T-helper 1 cell treated with Interleukin-12 subunit alpha and Interleukin-12 subunit beta and Interleukin-4 antibody, amounts not matched to agents 30 ng/mL and 1 ng/mL, for 36 hours (primary cell): Measurements from ENCODE around the gene NPHS1. TPM values are rescaled to one million over a fixed set of nuclear protein-coding genes. Genes with fewer than 3 reads are reported as not detected.

ENCODE experiments used
- total RNA-seq: library from RNA; stranded (reverse); gene quantifications from 2 replicates; pipeline ENCODE4 v1.2.3, GENCODE V29; 2022

The NPHS1 gene
- total RNA-seq, 1 donor from 2014 or later: not detected

Other genes with a start within 250 kb of the NPHS1 start
- 39.7 and 41.3 TPM in 2 replicates for gene HAUS5, start 239.8 kb downstream of the NPHS1 start, total RNA-seq
- gene RBM42, start 223.5 kb downstream of the NPHS1 start, total RNA-seq: 112 and 114 TPM in 2 replicates
- gene ETV2, start 210.8 kb downstream of the NPHS1 start, total RNA-seq: 0.59 TPM in 1 of 2 replicates, not detected in the other
- 450 and 452 TPM in 2 replicates for gene COX6B1, start 204.2 kb downstream of the NPHS1 start, total RNA-seq
- gene UPK1A, start 186.0 kb downstream of the NPHS1 start, total RNA-seq: 0.27 and 0.56 TPM in 2 replicates
- gene ZBTB32, start 147.9 kb downstream of the NPHS1 start, total RNA-seq: 54.9 and 59.2 TPM in 2 replicates
- gene KMT2B, start 134.5 kb downstream of the NPHS1 start, total RNA-seq: 64.0 and 72.8 TPM in 2 replicates
- 88.5 and 88.8 TPM in 2 replicates for gene IGFLR1, start 110.1 kb downstream of the NPHS1 start, total RNA-seq
- 33.7 and 35.2 TPM in 2 replicates for gene U2AF1L4, start 107.1 kb downstream of the NPHS1 start, total RNA-seq
- gene PSENEN, start 106.9 kb downstream of the NPHS1 start, total RNA-seq: 55.7 and 63.1 TPM in 2 replicates
- 15.0 and 15.5 TPM in 2 replicates for gene LIN37, start 103.9 kb downstream of the NPHS1 start, total RNA-seq
- not detected in 2 replicates for gene HSPB6, start 95.5 kb downstream of the NPHS1 start, total RNA-seq
- gene PROSER3, start 94.3 kb downstream of the NPHS1 start, total RNA-seq: 51.4 and 55.9 TPM in 2 replicates
- 43.7 and 55.9 TPM in 2 replicates for gene ARHGAP33, start 76.9 kb downstream of the NPHS1 start, total RNA-seq
- not detected in 2 replicates for gene PRODH2, start 39.7 kb downstream of the NPHS1 start, total RNA-seq
- 3.0 and 3.3 TPM in 2 replicates for gene KIRREL2, start 4.4 kb upstream of the NPHS1 start, total RNA-seq
- gene APLP1, start 16.1 kb upstream of the NPHS1 start, total RNA-seq: 1.7 and 3.6 TPM in 2 replicates
- gene NFKBID, start 48.0 kb upstream of the NPHS1 start, total RNA-seq: 54.0 and 63.1 TPM in 2 replicates
- 101 and 108 TPM in 2 replicates for gene HCST, start 50.0 kb upstream of the NPHS1 start, total RNA-seq
- gene TYROBP, start 55.8 kb upstream of the NPHS1 start, total RNA-seq: not detected in 2 replicates
- 13.1 and 14.7 TPM in 2 replicates for gene LRFN3, start 83.9 kb upstream of the NPHS1 start, total RNA-seq
- 16.8 and 17.4 TPM in 2 replicates for gene SDHAF1, start 142.7 kb upstream of the NPHS1 start, total RNA-seq
- gene SYNE4, start 156.3 kb upstream of the NPHS1 start, total RNA-seq: 2.6 and 2.7 TPM in 2 replicates
- 49.1 and 52.2 TPM in 2 replicates for gene ALKBH6, start 161.7 kb upstream of the NPHS1 start, total RNA-seq
- gene CLIP3, start 180.4 kb upstream of the NPHS1 start, total RNA-seq: 3.4 and 3.8 TPM in 2 replicates
- gene THAP8, start 201.8 kb upstream of the NPHS1 start, total RNA-seq: 2.6 and 3.5 TPM in 2 replicates
- 20.3 and 21.7 TPM in 2 replicates for gene WDR62, start 202.4 kb upstream of the NPHS1 start, total RNA-seq